Measurements from ENCODE around the gene GPR52.

DNA sequence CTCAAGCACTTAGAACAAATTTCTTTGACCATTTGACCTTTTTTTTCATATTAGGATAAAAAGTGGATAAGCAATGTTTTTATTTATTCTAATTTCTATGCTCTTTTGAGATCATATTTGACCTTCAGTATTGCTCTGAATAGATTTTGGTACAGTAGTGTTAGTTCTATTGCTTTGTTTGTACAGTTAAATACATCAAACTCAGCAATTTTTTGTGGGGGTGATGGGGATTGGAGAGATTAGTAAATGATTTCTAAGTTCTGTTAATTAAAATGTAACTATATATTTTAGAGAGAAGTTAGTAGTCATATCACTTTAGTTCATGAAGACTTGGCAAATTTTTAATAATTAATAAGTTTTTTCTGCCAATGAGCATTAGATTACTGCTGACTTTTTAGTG is 2.4 kb upstream of the GPR52 start:
- TF ChIP-seq TAF1 (IDR thresholded peaks at IDR 0.05; ENCODE audit: low read depth, low read length) (no peak), POLR2A (IDR thresholded peaks at IDR 0.05; ENCODE audit: low read depth, low read length) (no peak), POLR2AphosphoS5 (IDR thresholded peaks at IDR 0.05; ENCODE audit: low read depth, low read length) (no peak), PAX5 (IDR thresholded peaks at IDR 0.05; ENCODE audit: insufficient read depth, low read length, severe bottlenecking) (no peak), POU2F2 (IDR thresholded peaks at IDR 0.05; ENCODE audit: low read depth, low read length) (no peak), SPI1 (IDR thresholded peaks at IDR 0.05; ENCODE audit: low read depth, low read length) (no peak)

Data from GM12891 (cell line).